Astrocyte of the hippocampus (primary cell): Measurements from ENCODE around the gene CST9L.
A peak's percentile ranks its signal among the peaks of the same experiment; 100 is the strongest.

Experiments
- DNase-seq: peaks from one replicate; pipeline ENCODE4 v3.0.0; 2011; ENCODE audit warnings: low read depth, low spot score

CST9L gene, protein sequence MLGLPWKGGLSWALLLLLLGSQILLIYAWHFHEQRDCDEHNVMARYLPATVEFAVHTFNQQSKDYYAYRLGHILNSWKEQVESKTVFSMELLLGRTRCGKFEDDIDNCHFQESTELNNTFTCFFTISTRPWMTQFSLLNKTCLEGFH

DNA sequence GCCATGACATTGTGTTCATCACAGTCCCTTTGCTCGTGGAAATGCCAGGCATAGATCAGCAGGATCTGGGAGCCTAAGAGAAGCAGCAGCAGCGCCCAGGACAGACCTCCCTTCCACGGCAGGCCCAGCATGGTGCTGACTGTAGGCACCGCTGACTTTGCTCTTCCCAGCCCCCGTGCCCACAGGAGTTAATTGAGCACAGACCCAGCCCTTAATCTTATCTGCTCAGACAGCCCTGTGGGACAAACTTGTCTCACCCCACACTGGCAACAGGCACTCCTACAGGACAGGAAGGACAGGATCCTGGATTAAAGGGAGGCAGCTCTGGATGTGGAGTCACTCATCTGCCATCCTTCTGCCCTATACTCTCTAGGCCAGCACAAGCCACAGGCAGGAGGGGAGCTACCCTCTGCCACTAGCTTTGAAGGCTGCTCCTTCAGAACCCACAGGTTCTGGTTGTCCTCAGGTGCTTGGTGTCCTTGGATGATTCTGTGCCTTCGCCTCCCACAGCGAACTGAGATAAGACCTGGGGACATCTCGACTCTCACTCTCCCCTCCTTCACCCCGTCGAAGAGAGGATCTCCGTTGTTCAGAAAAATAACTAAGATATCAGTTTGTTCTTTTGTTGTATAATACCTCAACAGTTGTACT is at the start of gene CST9L:
TSS of gene CST9L (minus strand) at position 165 of the 651 bp plus-strand sequence. CDS start at position 131, 34 bp downstream.
- no peak for DNase-seq

DNA sequence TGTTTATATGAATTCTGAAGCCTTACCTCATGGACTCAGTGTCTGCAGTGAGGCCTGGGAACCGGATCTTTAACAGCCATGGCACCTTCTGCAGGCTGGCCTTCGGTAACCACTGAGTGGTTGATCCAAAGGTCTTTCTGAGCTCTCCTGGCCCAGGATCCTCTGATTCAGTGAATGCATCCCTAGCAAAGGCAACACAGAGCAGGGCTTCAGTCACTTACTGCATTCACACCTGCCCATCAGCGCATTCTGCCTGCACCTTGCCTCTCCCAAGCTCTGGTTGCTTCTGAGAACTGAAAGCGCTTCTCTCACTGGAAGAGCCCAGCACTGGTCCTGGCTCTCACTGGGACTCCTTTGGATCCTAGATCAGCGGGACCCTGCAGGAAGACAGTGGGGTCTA is 45.9 kb upstream of the CST9L start:
- no peak for DNase-seq

DNA sequence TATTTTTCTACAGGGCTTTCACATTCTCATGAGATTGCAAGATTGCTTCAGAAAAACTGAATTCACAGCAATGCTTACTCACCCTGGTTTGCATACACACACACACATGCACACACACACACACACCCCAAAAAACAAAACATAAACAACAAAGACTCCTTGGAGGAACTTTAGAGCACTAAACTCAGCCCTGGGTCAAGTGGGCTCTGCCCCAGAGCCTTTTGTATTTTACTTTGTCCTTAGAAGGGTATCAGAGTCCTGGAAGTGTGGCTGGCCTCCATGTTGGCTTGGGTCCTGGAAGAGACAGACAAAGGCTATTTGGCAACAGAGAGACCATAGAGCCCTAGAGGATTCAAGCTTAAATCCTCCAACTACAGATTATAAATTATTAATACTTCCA is 45.4 kb upstream of the CST9L start:
- DNase-seq = no peak

DNA sequence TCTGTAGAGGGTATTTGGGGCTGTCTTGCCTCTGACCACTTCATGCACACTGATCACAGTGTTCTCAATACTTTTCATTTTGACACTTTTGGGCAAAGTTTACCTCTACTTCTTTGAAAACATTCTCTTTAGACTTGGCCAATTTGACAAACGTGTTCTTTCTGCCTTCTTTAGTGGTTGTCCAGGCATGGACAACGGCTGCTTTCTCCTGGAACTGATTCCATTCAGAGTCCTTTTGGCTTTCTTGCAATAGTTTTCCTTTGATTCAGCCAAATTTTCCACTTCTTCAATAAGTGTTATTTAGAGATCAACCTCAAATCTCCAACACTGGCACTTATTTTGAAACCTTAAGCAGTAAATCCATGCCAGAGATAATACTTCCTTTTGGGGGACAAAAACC is 44.1 kb upstream of the CST9L start:
- DNase-seq = no peak

DNA sequence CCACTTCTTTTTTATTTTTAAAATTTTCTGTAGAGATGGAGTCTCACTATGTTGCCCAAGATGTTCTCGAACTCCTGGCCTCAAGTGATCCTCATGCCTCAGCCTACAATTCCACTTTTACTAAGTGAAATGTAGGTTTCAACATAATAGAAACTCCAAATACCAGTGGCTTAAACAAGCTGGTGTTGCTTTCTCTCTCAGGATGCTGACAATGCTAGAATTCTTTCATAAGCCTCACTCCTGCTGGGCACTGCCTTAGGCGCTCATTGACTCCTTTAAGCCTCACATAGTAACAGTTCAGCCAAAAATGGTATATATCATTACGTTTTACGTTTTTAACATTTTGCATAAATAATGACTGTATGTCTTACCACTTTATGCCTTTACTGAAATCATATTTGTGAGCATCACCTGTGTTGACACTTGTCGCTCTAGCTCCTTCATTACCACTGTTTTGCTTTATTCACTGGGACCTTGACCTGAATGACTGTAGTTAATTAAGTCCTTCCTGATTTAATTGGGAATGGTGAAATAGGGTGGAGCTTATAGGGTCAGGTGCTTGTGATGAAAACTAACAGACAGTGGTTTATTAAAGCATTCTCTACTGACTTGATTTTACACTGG is 41.3 kb upstream of the CST9L start:
- DNase-seq = no peak

DNA sequence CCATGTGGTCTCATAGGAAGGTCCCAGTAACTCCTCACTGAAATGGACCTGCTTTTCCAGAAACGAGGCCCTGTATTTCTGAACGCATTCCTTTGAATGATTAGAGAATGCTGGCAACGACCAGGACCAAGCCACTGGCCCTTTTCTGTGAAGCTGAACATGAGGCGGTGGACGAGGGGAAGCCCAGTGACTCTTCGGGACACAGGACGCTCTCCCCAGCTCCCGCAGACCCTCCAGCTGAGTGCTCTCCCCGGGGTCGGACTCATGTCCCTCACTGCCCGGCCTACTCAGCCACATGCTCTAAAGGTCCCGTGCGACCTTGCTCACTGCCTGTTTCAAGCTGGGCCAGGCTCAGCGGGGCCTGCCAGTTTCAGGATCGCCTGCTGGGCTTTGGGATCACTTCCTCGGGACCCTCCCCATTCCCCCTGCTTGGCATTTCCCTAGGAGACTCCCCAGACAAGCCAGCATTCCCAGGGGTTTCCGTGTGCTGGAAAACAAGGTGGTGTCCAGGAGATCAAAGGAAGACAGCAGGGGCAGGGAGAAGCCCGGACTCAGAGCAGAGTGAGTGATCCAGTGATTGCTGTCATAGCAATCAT is 40.1 kb upstream of the CST9L start:
- DNase-seq = no peak

DNA sequence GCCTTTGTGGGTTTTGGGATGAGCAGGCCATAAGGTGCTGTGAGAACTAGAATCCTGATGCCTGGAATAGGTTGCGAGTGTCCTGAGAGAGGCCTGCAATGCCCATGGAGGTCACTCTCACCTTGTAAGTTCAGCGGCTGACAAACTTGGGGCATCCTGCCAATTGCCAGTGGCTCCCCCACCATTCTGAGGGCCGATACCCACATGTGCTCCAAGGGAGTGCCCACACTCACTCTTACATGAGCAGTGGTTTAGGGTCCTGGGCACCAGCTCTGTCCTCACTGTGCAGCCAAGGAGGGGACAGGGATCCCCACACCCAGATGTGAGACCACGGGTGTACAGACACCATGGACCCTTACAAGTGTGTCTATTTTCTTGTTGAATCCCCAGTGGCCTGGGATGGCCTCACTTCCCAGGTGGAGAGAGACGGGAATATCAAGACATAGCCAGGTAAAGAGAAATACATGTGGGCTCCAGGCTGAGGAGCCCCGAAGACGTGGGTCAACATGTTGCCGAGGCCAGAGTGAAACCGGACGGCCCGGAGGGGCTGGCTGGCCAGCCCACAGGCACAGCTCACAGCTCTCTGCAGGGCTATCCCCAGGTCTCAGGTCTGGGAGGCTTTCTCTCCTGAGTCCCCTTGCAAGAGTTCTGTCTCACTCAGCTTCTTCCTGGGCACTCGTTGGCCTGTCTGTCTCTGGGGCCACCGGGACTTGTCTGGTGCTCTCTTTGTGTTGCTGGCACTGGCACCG is 39.4 kb upstream of the CST9L start:
- DNase-seq = no peak

DNA sequence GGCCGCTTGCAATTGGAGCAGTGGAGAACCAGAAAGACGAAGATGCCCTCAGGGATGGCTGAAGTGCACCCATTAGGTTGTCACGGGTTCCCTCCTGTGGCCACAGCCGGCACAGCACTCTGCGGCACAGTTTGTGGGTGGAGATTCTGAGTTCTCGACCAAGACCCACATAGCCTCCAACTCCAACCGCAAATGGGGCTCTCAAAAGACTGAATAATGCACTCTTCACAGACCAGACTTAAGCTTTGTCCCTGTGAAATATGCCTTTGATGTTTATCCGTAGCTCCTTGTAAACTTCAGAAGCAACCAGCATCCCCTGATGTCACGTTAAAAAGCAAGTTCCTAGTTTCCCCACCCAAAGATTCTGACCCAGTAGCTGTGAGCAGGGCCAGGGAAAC is 38.4 kb upstream of the CST9L start:
- DNase-seq = peak; percentile 88

DNA sequence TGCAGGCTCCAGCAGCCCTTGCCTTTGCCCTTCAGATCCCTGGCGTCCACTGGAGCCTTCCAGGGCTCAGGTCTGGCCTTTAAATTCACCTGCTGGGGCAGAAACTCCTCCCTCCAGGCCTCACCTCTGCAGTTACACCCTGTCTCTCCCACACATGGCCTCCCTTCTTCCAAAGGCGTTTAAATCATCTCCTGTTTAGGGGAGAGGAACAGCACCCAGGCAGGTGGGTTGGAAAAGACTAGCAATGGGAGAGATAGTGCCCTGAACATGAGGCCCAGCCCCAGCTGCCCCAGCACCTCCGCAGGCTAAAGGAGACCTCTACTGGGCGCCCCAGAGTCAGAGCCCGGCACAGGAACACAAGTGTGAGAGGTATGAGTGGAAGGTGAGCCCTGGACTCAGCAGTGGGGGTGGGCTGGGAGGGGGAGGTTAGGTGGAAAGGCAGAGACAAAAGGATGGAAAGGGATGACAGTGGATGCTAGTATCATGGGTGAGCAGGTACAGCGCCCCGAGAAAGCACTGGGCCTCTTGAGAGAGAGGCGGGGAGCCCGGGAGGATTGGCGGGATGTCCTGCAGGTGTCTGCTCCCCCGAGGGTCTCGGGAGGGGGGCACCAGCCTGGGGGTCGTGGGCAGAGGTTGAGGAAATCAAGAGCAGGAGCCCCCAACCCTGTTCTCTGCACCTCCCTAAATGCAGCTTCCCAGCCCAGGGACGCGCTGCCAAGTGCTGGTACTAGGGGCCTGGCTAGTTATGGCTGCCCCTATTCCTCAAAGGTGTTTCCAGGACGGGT is 37.8 kb upstream of the CST9L start, which contains the start of gene CST9:
TSS of gene CST9 (minus strand) at position 51 of the 785 bp plus-strand sequence. CDS start 53 bp downstream, outside the sequence.
- DNase-seq = no peak

DNA sequence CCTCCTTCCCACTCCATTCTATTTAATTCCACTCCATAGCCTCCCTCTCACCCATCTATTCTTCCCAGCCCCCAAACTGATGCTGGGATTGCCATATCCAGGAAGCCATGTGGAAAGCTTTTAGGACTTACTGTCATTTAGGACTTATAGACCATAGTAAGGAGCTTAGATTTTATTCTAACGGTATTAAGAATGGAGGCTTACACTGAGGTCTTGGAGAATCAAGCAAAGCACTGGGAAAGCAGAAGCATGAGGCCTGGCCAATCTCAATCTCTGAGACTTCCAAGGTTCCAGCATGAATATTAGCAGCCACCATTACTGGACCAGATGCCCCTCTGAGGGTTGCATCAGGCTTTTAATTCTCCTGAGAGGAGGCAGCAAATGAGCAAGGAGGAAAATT is 36.0 kb upstream of the CST9L start:
- DNase-seq = no peak

DNA sequence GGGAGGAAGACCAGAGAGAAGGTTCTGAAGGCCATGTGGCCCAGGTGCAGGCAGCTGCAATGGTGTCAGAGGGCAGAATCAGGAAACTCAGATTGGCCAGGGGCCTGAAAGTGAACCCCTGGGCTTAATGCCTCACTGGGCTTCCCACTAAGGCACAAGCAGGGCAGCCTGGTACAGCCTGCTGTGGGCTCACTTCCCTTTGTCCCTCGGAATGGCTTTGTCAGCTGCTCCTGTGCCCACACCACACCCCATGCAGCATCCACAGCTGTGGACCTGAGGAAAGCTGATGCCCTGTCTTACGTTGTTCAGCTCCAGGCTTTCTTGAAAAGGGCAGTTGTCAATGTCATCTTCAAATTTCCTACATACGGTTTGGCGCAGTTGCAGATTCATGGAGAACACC is 35.0 kb upstream of the CST9L start:
- DNase-seq = no peak

DNA sequence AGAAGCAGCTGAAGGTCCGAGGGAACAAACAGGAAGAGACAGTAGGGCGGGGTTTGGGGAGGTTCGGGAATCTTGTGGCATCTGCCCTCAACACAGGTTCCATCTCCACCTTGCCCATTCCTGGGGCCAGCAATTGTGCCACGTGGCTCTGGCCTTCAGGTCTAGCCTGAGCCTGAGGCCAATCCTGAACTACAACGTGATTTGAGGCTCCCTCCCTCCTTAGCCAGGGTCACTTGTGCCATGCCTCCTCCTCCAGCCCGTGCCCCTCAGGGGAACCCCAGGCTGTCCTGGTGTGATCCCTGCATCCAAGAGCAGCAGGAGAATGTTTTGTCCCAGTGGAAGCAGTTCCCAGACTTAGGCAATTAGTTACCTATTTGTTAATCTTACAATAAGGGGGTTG is 34.4 kb upstream of the CST9L start:
- DNase-seq = no peak

DNA sequence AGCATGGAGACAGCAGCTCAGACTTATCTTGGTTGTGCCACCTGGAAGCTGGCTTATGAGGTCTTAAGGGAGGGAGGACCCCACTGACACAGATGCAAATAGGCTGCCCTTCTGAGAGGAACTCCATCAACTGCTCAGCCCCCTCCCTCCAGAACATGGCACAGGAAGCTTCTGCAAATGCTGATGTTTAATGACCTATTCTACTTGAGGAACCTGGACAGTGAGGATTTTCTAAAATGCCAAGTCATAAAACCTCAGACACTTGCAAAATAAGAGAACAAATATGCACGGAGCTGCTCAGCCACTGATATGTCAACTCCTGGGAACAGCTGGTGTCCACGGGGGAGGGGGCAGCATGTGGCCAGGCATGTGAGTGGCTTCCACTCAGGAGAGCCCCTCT is 34.0 kb upstream of the CST9L start:
- no peak for DNase-seq

DNA sequence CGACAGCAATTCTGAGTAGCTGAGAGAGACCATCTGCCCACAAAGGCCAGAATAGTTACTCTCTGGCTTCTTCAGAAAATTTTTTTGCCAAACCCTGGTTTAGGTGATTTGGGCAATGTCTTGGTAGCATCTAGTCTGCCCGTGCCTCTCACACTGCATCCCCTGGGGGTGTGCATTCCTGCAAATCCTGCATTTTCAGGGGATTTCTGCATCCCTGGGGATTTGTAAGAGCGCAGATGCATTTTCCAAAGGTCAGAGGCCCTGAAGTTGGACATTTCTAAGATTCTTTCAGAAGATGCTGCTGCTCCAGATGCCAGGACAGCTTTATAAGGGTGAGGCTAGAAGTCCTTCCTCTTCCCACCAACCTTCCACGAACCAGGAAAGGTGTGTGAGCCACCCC is 33.4 kb upstream of the CST9L start:
- no peak for DNase-seq

DNA sequence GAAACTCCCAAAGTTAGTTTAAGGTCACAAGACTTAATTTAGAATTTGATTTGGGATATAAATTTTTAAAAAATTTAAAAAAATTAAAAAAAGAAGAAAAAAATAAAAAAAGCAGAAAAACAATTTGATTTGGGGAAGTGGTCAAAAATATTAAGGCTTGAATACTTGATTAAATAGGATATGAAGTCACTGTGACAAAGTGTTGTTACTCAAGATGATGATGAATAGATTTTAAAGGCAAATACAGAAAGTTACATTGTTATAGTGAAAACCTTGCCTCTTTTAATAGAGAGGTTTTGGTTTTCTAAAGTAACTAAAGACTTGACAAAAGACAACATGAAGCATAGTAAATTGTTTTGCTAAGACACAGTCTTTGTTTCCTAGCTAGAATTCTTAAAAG is 30.2 kb upstream of the CST9L start:
- no peak for DNase-seq

DNA sequence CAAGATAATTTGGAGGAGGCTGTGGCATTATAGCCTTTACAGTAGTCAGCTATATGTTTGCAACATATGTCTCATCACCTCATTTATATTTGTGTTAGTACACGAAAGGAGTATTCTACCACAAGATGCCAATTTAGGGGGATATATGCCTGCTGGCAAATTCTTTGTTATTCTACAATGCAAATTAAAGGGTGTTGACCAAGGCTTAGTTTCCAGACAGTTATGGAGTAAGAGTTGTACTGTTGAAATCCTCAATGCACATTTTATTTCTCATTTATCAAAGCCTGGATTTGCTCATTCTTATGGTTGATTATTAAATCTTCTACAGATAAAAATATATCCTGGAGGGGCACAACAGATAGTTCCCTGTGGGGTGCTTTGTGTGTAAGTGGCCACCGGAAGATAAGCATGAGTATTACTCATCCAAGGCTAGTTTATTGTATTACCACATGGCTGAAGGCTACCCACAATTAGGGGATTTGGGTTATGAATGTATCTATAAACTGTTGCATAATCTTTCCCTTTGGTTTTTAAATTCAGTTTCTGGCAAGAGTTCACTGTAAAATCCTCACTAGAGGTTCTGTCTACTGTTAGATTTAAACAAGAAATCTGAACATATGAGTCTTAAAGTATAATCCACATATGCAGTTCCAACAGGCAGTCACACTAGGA is 28.4 kb upstream of the CST9L start:
- no peak for DNase-seq

DNA sequence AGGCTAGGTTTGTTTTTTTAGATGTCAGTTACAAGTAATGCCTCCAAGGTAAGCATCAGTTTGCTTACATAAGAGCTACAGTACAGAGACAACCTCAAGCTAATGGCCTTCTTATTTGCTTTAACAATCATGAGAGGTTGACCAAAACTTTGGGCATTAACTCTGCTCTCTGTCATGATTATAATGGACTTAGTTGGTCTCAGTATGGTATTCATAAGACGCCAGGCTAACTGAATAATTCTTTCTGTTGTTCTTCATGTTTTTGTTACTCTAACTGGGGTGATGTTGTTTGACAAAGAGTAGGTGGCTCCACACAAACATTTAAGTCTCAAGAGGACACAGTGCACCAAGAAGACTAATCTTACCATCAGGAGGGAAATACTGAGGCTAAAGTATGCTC is 27.7 kb upstream of the CST9L start:
- no peak for DNase-seq

DNA sequence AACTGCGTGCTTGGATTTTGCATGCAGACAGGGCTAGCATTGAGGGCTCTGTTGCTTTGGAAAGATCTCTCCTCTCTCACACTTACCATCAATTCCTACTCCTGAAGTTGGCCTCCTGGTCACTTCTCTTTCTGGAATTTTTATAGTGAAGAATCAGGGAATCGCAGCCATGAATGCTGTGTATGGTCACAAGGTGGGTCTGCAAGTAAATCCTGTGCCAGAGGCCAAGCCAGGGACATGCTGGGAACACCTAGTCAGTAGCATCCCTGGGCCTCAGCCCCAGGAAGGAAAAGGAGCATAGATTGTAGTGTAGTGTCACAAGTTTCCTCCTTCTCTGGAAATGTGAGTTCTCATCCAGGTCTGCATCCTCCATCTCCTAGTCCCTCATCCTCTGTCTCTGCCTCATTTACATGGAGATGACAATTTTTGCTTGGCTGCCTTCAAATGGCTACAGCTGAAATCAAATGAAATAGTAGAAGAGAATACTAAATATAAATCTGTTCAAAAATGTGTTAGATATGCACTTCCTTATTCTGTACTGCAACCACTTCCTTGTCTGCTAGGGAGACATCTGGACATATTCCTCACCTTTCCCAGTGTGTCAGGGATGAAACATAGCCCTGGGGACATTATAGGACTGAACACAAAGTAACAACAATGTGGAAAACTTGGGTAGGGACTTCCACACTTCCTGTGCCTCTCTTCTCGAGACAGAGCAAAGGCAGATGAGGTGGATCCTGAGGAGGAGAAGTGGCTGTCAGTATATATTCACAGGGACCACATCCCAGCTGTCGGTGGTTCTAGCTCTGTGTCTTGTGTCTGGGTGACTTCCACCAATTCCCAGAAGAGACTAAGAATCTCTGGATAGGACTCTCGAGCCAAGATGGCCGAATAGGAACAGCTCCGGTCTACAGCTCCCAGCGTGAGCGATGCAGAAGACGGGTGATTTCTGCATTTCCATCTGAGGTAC is 20.4 kb upstream of the CST9L start:
- DNase-seq = no peak

DNA sequence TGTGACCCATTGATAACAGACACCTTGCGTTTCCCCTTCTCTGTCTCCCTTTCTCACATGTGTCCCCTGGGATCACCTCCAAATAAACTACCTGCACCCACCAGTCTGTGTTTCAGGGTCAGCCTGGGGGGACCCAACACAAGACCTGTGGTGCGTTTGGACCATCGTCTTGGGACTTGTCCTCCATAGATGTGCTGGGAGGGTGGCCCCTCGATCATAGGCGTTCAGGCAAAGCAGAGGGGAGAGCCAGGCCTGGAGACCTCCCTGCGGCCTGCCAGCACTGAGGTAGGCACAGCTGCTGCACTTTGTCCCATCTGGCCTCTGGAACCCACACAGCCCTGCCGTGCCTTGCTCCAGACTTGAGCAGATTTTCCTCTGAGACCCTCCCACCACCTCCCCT is 19.3 kb upstream of the CST9L start:
- DNase-seq = no peak
